Caco-2 (cell line): ENCODE measurements around the gene MSRB1. TPM values are rescaled to one million over a fixed set of nuclear protein-coding genes. Genes with fewer than 3 reads are reported as not detected.

Experiments
- BruUV-seq: library from RNA; stranded (reverse); fragments of 400-500 nt; replicated peaks from 2 replicates; lab custom pipeline; 2021; lab: Mats Ljungman, UMichigan
- CTCF ChIA-PET: fragments of 300-600 bp; sonication (Branson Sonifier 250); formaldehyde crosslinking; loops from one replicate; lab custom pipeline; 2022; ENCODE audit warnings: antibody characterized with exemption; lab: Charles Lee
- POLR2A ChIA-PET: fragments of 300-600 bp; sonication (Branson Sonifier 250); formaldehyde crosslinking; loops from one replicate; lab custom pipeline; 2022; ENCODE audit warnings: antibody characterized with exemption; lab: Charles Lee
- DNase-seq, 2 experiments: peaks; one replicate each; pipeline versions ENCODE4 v3.0.0 to v3.0.0-alpha.2; 2020 to 2022
- H3K27me3 ChIP-seq: replicated peaks from 2 replicates; pipeline ENCODE4 v1.6.0; 2011; ENCODE audit warnings: low read length; ENCODE audit not compliant: control insufficient read depth, insufficient read depth
- H3K36me3 ChIP-seq: 2 replicates; pipeline ENCODE4 v1.5.1; 2011; ENCODE audit warnings: low read length; ENCODE audit not compliant: control insufficient read depth, insufficient read depth
- H3K4me1 ChIP-seq: fragments of 250-450 bp; sonication (Bioruptor Pico); 2 replicates; pipeline ENCODE4 v1.5.1; 2020; ENCODE audit warnings: mild to moderate bottlenecking
- H3K4me3 ChIP-seq: 2 replicates; pipeline ENCODE4 v1.5.1; 2011; ENCODE audit warnings: low read depth, mild to moderate bottlenecking, control low read depth, low read length
- H3K9me3 ChIP-seq: fragments of 250-450 bp; sonication (Bioruptor Pico); 2 replicates; pipeline ENCODE4 v1.5.1; 2020; ENCODE audit warnings: mild to moderate bottlenecking, moderate library complexity
- H3K27ac Mint-ChIP-seq: one replicate; pipeline ENCODE4 v1.8.0; 2022; ENCODE audit warnings: mixed read lengths; ENCODE audit not compliant: unreplicated experiment
- H3K27me3 Mint-ChIP-seq: one replicate; pipeline ENCODE4 v1.8.0; 2022; ENCODE audit warnings: mixed read lengths; ENCODE audit not compliant: insufficient read depth, unreplicated experiment
- H3K36me3 Mint-ChIP-seq: one replicate; pipeline ENCODE4 v1.8.0; 2022; ENCODE audit warnings: mild to moderate bottlenecking, mixed read lengths; ENCODE audit not compliant: insufficient read depth, unreplicated experiment
- H3K4me1 Mint-ChIP-seq: one replicate; pipeline ENCODE4 v1.8.0; 2022; ENCODE audit warnings: low read depth, mixed read lengths; ENCODE audit not compliant: unreplicated experiment
- H3K4me3 Mint-ChIP-seq: one replicate; pipeline ENCODE4 v1.8.0; 2022; ENCODE audit warnings: mild to moderate bottlenecking, moderate library complexity, mixed read lengths; ENCODE audit not compliant: unreplicated experiment
- H3K9me3 Mint-ChIP-seq: one replicate; pipeline ENCODE4 v1.8.0; 2022; ENCODE audit warnings: mixed read lengths; ENCODE audit not compliant: unreplicated experiment
- CTCF ChIP-seq, 2 experiments: fragments of 200-600 bp in 1 of 2; IDR thresholded peaks; 1 replicate in 1 of 2; 2 replicates in 1 of 2; pipeline versions ENCODE4 v1.5.1 to v1.8.0; 2011 to 2022; ENCODE audit warnings: antibody characterized with exemption in 1 of 2, control low read depth in 1 of 2, inconsistent platforms in 1 of 2, low read depth in 1 of 2, low read length in 1 of 2, mild to moderate bottlenecking in 1 of 2, moderate library complexity in 1 of 2; ENCODE audit not compliant: insufficient read depth in 1 of 2, severe bottlenecking in 1 of 2, unreplicated experiment in 1 of 2
- intact Hi-C: fragments of 100-400 bp; cut with micrococcal nuclease; formaldehyde crosslinking; loops from one replicate; pipeline ENCODE4 v1.10.0; 2022; ENCODE audit not compliant: unreplicated experiment
- total RNA-seq: library from RNA; stranded (reverse); gene quantifications from 2 replicates; pipeline ENCODE4 v1.2.3, GENCODE V29; 2022

MSRB1 gene
- total RNA-seq, 1 experiment from 2014 or later, result 30.5 TPM

GRCh38 chr16:1916640-1916990 lies 26.4 kb downstream of the MSRB1 start:
- no TSS peak for BruUV-seq
- H3K4me1 ChIP-seq, result no peaks in the 10 kb centered on the region
- Mint-ChIP-seq H3K4me3 (no peak overlapping the region), H3K4me1 (no peaks in the 10 kb centered on the region), H3K36me3 (no peaks in the 10 kb centered on the region), H3K27me3 (peaks cover 6% of the 10 kb centered on the region), H3K9me3 (no peaks in the 10 kb centered on the region), H3K27ac (no peak overlapping the region)
- H3K9me3 ChIP-seq, result no peaks in the 10 kb centered on the region
- ChIA-PET CTCF (no interaction called here), POLR2A (no interaction called here)
- intact Hi-C loops, result no loop called here
- H3K4me3 ChIP-seq, result no peak overlapping the region
- H3K27me3 ChIP-seq, result no peaks in the 10 kb centered on the region; the same call in none of the 2 replicates
- no peak for DNase-seq
- no peak for TF ChIP-seq CTCF (IDR thresholded peaks at IDR 0.05; ENCODE audit: insufficient read depth in 1 of 2, low read depth in 1 of 2, low read length in 1 of 2, severe bottlenecking in 1 of 2, unreplicated experiment in 1 of 2)
- no peaks in the 10 kb centered on the region for H3K36me3 ChIP-seq

GRCh38 chr16:1915732-1916639 lies 27.0 kb downstream of the MSRB1 start:
- ChIA-PET POLR2A (no interaction called here), CTCF (no interaction called here)
- no peaks in the 10 kb centered on the region for H3K9me3 ChIP-seq
- Mint-ChIP-seq H3K27ac (no peak overlapping the region), H3K36me3 (no peaks in the 10 kb centered on the region), H3K9me3 (no peaks in the 10 kb centered on the region), H3K4me1 (no peaks in the 10 kb centered on the region), H3K27me3 (peaks cover 6% of the 10 kb centered on the region), H3K4me3 (no peak overlapping the region)
- intact Hi-C loops, result no loop called here
- no TSS peak for BruUV-seq
- no peaks in the 10 kb centered on the region for H3K4me1 ChIP-seq
- TF ChIP-seq CTCF (IDR thresholded peaks at IDR 0.05; ENCODE audit: insufficient read depth in 1 of 2, low read depth in 1 of 2, low read length in 1 of 2, severe bottlenecking in 1 of 2, unreplicated experiment in 1 of 2), result no peak
- DNase-seq, result no peak
- H3K36me3 ChIP-seq, result no peaks in the 10 kb centered on the region
- H3K27me3 ChIP-seq, result no peaks in the 10 kb centered on the region; the same call in none of the 2 replicates
- H3K4me3 ChIP-seq, result no peak overlapping the region

GRCh38 chr16:1914988-1915387 lies 28.0 kb downstream of the MSRB1 start:
- no peak for DNase-seq
- Histone ChIP-seq H3K4me1 (no peaks in the 10 kb centered on the region), H3K27me3 (no peaks in the 10 kb centered on the region; the same call in 1 of the 2 replicates), H3K4me3 (no peak overlapping the region), H3K36me3 (no peaks in the 10 kb centered on the region), H3K9me3 (no peaks in the 10 kb centered on the region)
- no peaks in the 10 kb centered on the region for H3K9me3 Mint-ChIP-seq
- no peaks in the 10 kb centered on the region for H3K4me1 Mint-ChIP-seq
- ChIA-PET POLR2A (no interaction called here), CTCF (no interaction called here)
- no peak for TF ChIP-seq CTCF (IDR thresholded peaks at IDR 0.05; ENCODE audit: insufficient read depth in 1 of 2, low read depth in 1 of 2, low read length in 1 of 2, severe bottlenecking in 1 of 2, unreplicated experiment in 1 of 2)
- H3K36me3 Mint-ChIP-seq, result no peaks in the 10 kb centered on the region
- BruUV-seq, result no TSS peak
- H3K27me3 Mint-ChIP-seq, result peaks cover 4% of the 10 kb centered on the region
- intact Hi-C loops, result no loop called here
- H3K4me3 Mint-ChIP-seq, result no peak overlapping the region
- no peak overlapping the region for H3K27ac Mint-ChIP-seq
